Activated naive CD4-positive, alpha-beta T cell treated with anti-CD3 and anti-CD28 coated beads, Interleukin-2, amount 10 ng/mL, durations not matched to agents 7 days and 5 days (primary cell): Measurements from ENCODE around the gene ELMO1.

ENCODE experiments used
- CTCF ChIA-PET: fragments of 350-600 bp; sonication (Branson Sonifier 250); formaldehyde crosslinking; loops from one replicate; lab custom pipeline; 2021; ENCODE audit warnings: antibody characterized with exemption; lab: Charles Lee
- DNase-seq: peaks from one replicate; pipeline ENCODE4 v3.0.0-alpha.2; 2020
- H3K27ac Mint-ChIP-seq: one replicate; pipeline ENCODE4 v1.8.0; 2021; ENCODE audit warnings: mild to moderate bottlenecking, moderate library complexity, mixed read lengths
- H3K27me3 Mint-ChIP-seq: one replicate; pipeline ENCODE4 v1.8.0; 2021; ENCODE audit warnings: mild to moderate bottlenecking, mixed read lengths
- H3K36me3 Mint-ChIP-seq: one replicate; pipeline ENCODE4 v1.8.0; 2021; ENCODE audit warnings: mixed read lengths
- H3K4me1 Mint-ChIP-seq: one replicate; pipeline ENCODE4 v1.8.0; 2021; ENCODE audit warnings: mixed read lengths
- H3K4me3 Mint-ChIP-seq: one replicate; pipeline ENCODE4 v1.8.0; 2021; ENCODE audit warnings: mild to moderate bottlenecking, moderate library complexity, mixed read lengths
- H3K9me3 Mint-ChIP-seq: one replicate; pipeline ENCODE4 v1.8.0; 2021; ENCODE audit warnings: mixed read lengths

Gene ELMO1

GRCh38 chr7:36942541-36942940 lies 506.1 kb downstream of the ELMO1 start:
- DNase-seq: no peak
- no peak overlapping the region for H3K27ac Mint-ChIP-seq
- H3K4me1 Mint-ChIP-seq: peaks cover 43% of the 10 kb centered on the region
- CTCF ChIA-PET: no interaction called here
- no peak overlapping the region for H3K4me3 Mint-ChIP-seq
- peaks cover 77% of the 10 kb centered on the region for H3K36me3 Mint-ChIP-seq
- no peaks in the 10 kb centered on the region for H3K27me3 Mint-ChIP-seq
- peaks cover 67% of the 10 kb centered on the region for H3K9me3 Mint-ChIP-seq

- CTCF ChIA-PET: no interaction called here
- H3K27ac Mint-ChIP-seq: no peak overlapping the region
- no peaks in the 10 kb centered on the region for H3K27me3 Mint-ChIP-seq
- H3K4me1 Mint-ChIP-seq: peaks cover 48% of the 10 kb centered on the region
- DNase-seq: no peak
- peaks cover 67% of the 10 kb centered on the region for H3K9me3 Mint-ChIP-seq
- H3K36me3 Mint-ChIP-seq: peaks cover 76% of the 10 kb centered on the region
- no peak overlapping the region for H3K4me3 Mint-ChIP-seq
Measured at GRCh38 chr7:36942025-36942424, 506.6 kb downstream of the ELMO1 start.

GRCh38 chr7:36941359-36941758 lies 507.3 kb downstream of the ELMO1 start:
- Mint-ChIP-seq H3K27me3 (no peaks in the 10 kb centered on the region), H3K9me3 (peaks cover 70% of the 10 kb centered on the region), H3K36me3 (peaks cover 79% of the 10 kb centered on the region), H3K4me3 (no peak overlapping the region), H3K27ac (no peak overlapping the region), H3K4me1 (peaks cover 53% of the 10 kb centered on the region)
- CTCF ChIA-PET: no interaction called here
- DNase-seq: no peak

- CTCF ChIA-PET: interaction anchor here (1.1 kb wide), 1 partner anchor 22 kb away, joined by 3 read pairs; no protein-coding TSS in a partner anchor
- Mint-ChIP-seq H3K27me3 (no peaks in the 10 kb centered on the region), H3K9me3 (peaks cover 82% of the 10 kb centered on the region), H3K27ac (no peak overlapping the region), H3K4me1 (peaks cover 56% of the 10 kb centered on the region), H3K4me3 (no peak overlapping the region), H3K36me3 (peaks cover 84% of the 10 kb centered on the region)
- DNase-seq: no peak
Measured at GRCh38 chr7:36939816-36940215, 508.8 kb downstream of the ELMO1 start.

GRCh38 chr7:36937754-36938563 lies 510.7 kb downstream of the ELMO1 start:
- Mint-ChIP-seq H3K4me3 (peak overlapping the region; percentile 18), H3K4me1 (peaks cover 42% of the 10 kb centered on the region), H3K27me3 (no peaks in the 10 kb centered on the region), H3K9me3 (peaks cover 79% of the 10 kb centered on the region), H3K36me3 (peaks cover 86% of the 10 kb centered on the region), H3K27ac (peak overlapping the region; percentile 93)
- CTCF ChIA-PET: interaction anchor here (0.6 to 0.8 kb wide), 2 partner anchors 366 to 464 kb away, joined by 3 read pairs; no protein-coding TSS in a partner anchor
- DNase-seq: peak; percentile 75

GRCh38 chr7:36931892-36932291 lies 516.8 kb downstream of the ELMO1 start:
- DNase-seq: no peak
- Mint-ChIP-seq H3K4me1 (peaks cover 10% of the 10 kb centered on the region), H3K9me3 (peaks cover 44% of the 10 kb centered on the region), H3K27ac (no peak overlapping the region), H3K36me3 (peaks cover 59% of the 10 kb centered on the region), H3K27me3 (no peaks in the 10 kb centered on the region), H3K4me3 (no peak overlapping the region)
- CTCF ChIA-PET: no interaction called here

- peaks cover 24% of the 10 kb centered on the region for H3K9me3 Mint-ChIP-seq
- no peak overlapping the region for H3K27ac Mint-ChIP-seq
- no peak for DNase-seq
- H3K4me3 Mint-ChIP-seq: no peak overlapping the region
- no peaks in the 10 kb centered on the region for H3K27me3 Mint-ChIP-seq
- H3K36me3 Mint-ChIP-seq: peaks cover 38% of the 10 kb centered on the region
- H3K4me1 Mint-ChIP-seq: peaks cover 3% of the 10 kb centered on the region
- CTCF ChIA-PET: interaction anchor here (1.2 kb wide), 1 partner anchor 269 kb away, joined by 3 read pairs; no protein-coding TSS in a partner anchor
Measured at GRCh38 chr7:36929791-36930190, 518.9 kb downstream of the ELMO1 start.

- CTCF ChIA-PET: no interaction called here
- Mint-ChIP-seq H3K9me3 (peaks cover 22% of the 10 kb centered on the region), H3K4me1 (peaks cover 3% of the 10 kb centered on the region), H3K27ac (no peak overlapping the region), H3K36me3 (peaks cover 32% of the 10 kb centered on the region), H3K4me3 (no peak overlapping the region), H3K27me3 (no peaks in the 10 kb centered on the region)
- no peak for DNase-seq
Measured at GRCh38 chr7:36928718-36929117, 519.9 kb downstream of the ELMO1 start.

- H3K4me1 Mint-ChIP-seq: peaks cover 3% of the 10 kb centered on the region
- H3K27me3 Mint-ChIP-seq: no peaks in the 10 kb centered on the region
- no peak overlapping the region for H3K27ac Mint-ChIP-seq
- H3K9me3 Mint-ChIP-seq: peaks cover 18% of the 10 kb centered on the region
- DNase-seq: no peak
- CTCF ChIA-PET: no interaction called here
- H3K4me3 Mint-ChIP-seq: no peak overlapping the region
- peaks cover 28% of the 10 kb centered on the region for H3K36me3 Mint-ChIP-seq
Measured at GRCh38 chr7:36928311-36928710, 520.4 kb downstream of the ELMO1 start.

- CTCF ChIA-PET: no interaction called here
- peaks cover 27% of the 10 kb centered on the region for H3K36me3 Mint-ChIP-seq
- H3K4me3 Mint-ChIP-seq: no peak overlapping the region
- no peaks in the 10 kb centered on the region for H3K27me3 Mint-ChIP-seq
- H3K9me3 Mint-ChIP-seq: peaks cover 14% of the 10 kb centered on the region
- DNase-seq: no peak
- peaks cover 2% of the 10 kb centered on the region for H3K4me1 Mint-ChIP-seq
- no peak overlapping the region for H3K27ac Mint-ChIP-seq
Measured at GRCh38 chr7:36925691-36926090, 523.0 kb downstream of the ELMO1 start.

- no peak overlapping the region for H3K4me3 Mint-ChIP-seq
- peaks cover 11% of the 10 kb centered on the region for H3K9me3 Mint-ChIP-seq
- H3K27me3 Mint-ChIP-seq: no peaks in the 10 kb centered on the region
- peaks cover 24% of the 10 kb centered on the region for H3K36me3 Mint-ChIP-seq
- H3K4me1 Mint-ChIP-seq: peaks cover 2% of the 10 kb centered on the region
- CTCF ChIA-PET: no interaction called here
- no peak for DNase-seq
- H3K27ac Mint-ChIP-seq: peak overlapping the region; percentile 14
Measured at GRCh38 chr7:36925207-36925606, 523.5 kb downstream of the ELMO1 start.

GRCh38 chr7:36923943-36924436 lies 524.7 kb downstream of the ELMO1 start:
- DNase-seq: no peak
- Mint-ChIP-seq H3K9me3 (peaks cover 9% of the 10 kb centered on the region), H3K4me1 (no peaks in the 10 kb centered on the region), H3K27me3 (no peaks in the 10 kb centered on the region), H3K27ac (no peak overlapping the region), H3K36me3 (peaks cover 30% of the 10 kb centered on the region), H3K4me3 (no peak overlapping the region)
- CTCF ChIA-PET: no interaction called here

GRCh38 chr7:36923185-36923584 lies 525.5 kb downstream of the ELMO1 start:
- DNase-seq: no peak
- H3K9me3 Mint-ChIP-seq: peaks cover 9% of the 10 kb centered on the region
- CTCF ChIA-PET: no interaction called here
- H3K36me3 Mint-ChIP-seq: peaks cover 28% of the 10 kb centered on the region
- H3K27ac Mint-ChIP-seq: no peak overlapping the region
- H3K4me1 Mint-ChIP-seq: no peaks in the 10 kb centered on the region
- no peak overlapping the region for H3K4me3 Mint-ChIP-seq
- no peaks in the 10 kb centered on the region for H3K27me3 Mint-ChIP-seq

- Mint-ChIP-seq H3K9me3 (peaks cover 9% of the 10 kb centered on the region), H3K27ac (no peak overlapping the region), H3K36me3 (peaks cover 33% of the 10 kb centered on the region), H3K4me3 (no peak overlapping the region), H3K4me1 (no peaks in the 10 kb centered on the region), H3K27me3 (no peaks in the 10 kb centered on the region)
- CTCF ChIA-PET: no interaction called here
- DNase-seq: no peak
Measured at GRCh38 chr7:36920433-36920832, 528.2 kb downstream of the ELMO1 start.

GRCh38 chr7:36919738-36920137 lies 528.9 kb downstream of the ELMO1 start:
- Mint-ChIP-seq H3K4me1 (no peaks in the 10 kb centered on the region), H3K27me3 (no peaks in the 10 kb centered on the region), H3K36me3 (peaks cover 36% of the 10 kb centered on the region), H3K9me3 (peaks cover 9% of the 10 kb centered on the region), H3K4me3 (no peak overlapping the region), H3K27ac (no peak overlapping the region)
- no peak for DNase-seq
- CTCF ChIA-PET: no interaction called here
